ENCODE measurements around the gene NUBP2.

NUBP2 gene

DNA sequence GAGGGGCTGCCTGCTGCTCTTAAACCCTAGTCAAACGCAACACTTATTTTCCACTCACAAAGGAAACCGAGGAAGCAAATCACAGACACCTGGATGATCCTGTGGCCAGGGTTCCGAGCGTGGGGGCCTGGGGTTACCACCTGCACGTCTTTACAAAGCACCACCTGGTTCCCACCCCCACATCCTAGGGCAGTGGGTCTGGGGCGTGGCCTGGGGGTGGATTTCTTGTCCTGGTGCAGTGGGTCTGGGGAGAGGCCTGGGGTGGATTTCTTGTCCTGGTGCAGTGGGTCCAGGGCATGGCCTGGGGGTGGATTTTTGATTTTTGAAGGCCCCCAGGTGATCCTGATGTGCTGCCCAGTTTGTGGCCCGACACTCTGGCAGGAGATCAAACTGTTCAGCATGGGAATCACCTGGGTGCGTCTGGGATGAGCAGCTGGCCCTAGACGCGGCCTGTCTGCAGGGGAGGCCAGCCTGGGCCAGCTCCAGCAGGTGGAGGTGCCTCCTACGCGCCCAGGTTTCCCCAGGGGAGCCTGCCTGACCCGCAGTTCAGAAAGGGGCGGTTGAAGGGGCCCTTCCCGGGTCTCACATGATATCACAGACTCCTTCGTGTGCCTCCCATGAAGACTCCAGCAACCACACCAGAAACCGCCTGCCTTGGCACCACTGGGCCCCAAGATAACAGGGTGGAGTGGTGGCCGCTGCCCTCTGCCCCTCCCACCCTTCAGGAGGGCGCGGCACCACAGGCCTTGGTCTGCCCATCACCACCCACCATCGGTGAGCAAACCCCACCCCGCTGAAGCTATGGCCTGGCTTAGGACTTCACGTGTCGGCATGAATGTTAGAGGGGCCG, 37.6 kb downstream of the NUBP2 start:
- DNase-seq = no peak
- H3K27ac ChIP-seq = no peak overlapping the region
- TF ChIP-seq CTCF (IDR thresholded peaks at IDR 0.05; ENCODE audit: low read depth, low read length) = no peak
- H3K4me3 ChIP-seq (ENCODE audit: low read depth, low read length) = no peak overlapping the region
- H3K9me3 ChIP-seq (ENCODE audit: severe bottlenecking) = no peaks in the 10 kb centered on the region
- H3K36me3 ChIP-seq = peaks cover 34% of the 10 kb centered on the region
- H3K27me3 ChIP-seq (ENCODE audit: insufficient read depth, low read depth, severe bottlenecking) = no peaks in the 10 kb centered on the region

DNA sequence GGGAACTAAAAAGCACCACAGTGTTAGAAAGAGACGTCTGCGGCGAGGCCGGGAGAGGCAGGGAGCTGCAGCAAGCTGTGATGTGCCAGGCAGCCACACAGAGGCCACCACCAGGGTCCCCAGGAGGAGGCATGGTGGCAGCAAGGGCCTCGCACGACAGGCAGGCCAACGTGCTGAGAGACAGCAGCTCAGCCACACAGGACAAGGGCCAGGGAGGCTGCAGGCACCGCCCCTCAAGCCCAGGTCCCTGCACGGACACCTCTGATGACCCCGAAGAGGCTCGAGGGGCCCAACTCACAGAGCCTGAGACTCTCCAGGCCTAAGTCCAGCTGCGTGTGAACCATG, 38.2 kb downstream of the NUBP2 start:
- no peak for TF ChIP-seq CTCF (IDR thresholded peaks at IDR 0.05; ENCODE audit: low read depth, low read length)
- Histone ChIP-seq H3K27me3 (ENCODE audit: insufficient read depth, low read depth, severe bottlenecking) (no peaks in the 10 kb centered on the region), H3K4me3 (ENCODE audit: low read depth, low read length) (no peak overlapping the region)

GRCh38 chr16:1821861-1822611, 39.3 kb downstream of the NUBP2 start:
- no peak for TF ChIP-seq CTCF (IDR thresholded peaks at IDR 0.05; ENCODE audit: low read depth, low read length)
- no peaks in the 10 kb centered on the region for H3K9me3 ChIP-seq (ENCODE audit: severe bottlenecking)
- H3K27me3 ChIP-seq (ENCODE audit: insufficient read depth, low read depth, severe bottlenecking) = no peaks in the 10 kb centered on the region
- H3K36me3 ChIP-seq = peaks cover 26% of the 10 kb centered on the region
- H3K4me3 ChIP-seq (ENCODE audit: low read depth, low read length) = no peak overlapping the region
- DNase-seq = no peak
- H3K27ac ChIP-seq = no peak overlapping the region

More for the DNA sequence above, 38.2 kb downstream of the NUBP2 start:
- H3K36me3 ChIP-seq = peaks cover 34% of the 10 kb centered on the region
- H3K9me3 ChIP-seq (ENCODE audit: severe bottlenecking) = no peaks in the 10 kb centered on the region
- H3K27ac ChIP-seq = no peak overlapping the region
- no peak for DNase-seq

GRCh38 chr16:1822801-1823200, 40.0 kb downstream of the NUBP2 start:
- H3K27me3 ChIP-seq (ENCODE audit: insufficient read depth, low read depth, severe bottlenecking) = no peaks in the 10 kb centered on the region
- no peak overlapping the region for H3K4me3 ChIP-seq (ENCODE audit: low read depth, low read length)
- no peaks in the 10 kb centered on the region for H3K9me3 ChIP-seq (ENCODE audit: severe bottlenecking)
- H3K27ac ChIP-seq = no peak overlapping the region
- peaks cover 24% of the 10 kb centered on the region for H3K36me3 ChIP-seq
- no peak for DNase-seq
- TF ChIP-seq CTCF (IDR thresholded peaks at IDR 0.05; ENCODE audit: low read depth, low read length) = no peak

DNA sequence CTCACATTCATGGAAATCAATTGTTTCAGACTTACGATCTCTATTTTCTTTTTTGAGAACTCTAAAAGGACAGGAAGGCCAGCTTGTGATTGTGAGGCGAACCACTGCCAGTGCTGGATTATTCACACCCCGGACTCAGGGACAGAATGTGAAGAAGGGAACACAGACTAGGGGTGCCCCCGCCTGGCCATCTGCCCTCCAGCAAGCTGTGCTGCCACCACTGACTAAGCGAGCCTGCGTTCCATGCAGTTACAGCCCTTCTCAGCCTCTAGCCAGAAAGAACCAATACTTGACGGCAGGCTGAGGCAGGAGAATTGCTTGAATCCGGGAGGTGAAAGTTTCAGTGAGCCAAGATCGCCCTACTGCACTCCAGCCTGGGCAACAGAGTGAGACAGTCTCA, 41.1 kb downstream of the NUBP2 start:
- Histone ChIP-seq H3K9me3 (ENCODE audit: severe bottlenecking) (no peaks in the 10 kb centered on the region), H3K27ac (no peak overlapping the region), H3K36me3 (peaks cover 29% of the 10 kb centered on the region), H3K4me3 (ENCODE audit: low read depth, low read length) (no peak overlapping the region), H3K27me3 (ENCODE audit: insufficient read depth, low read depth, severe bottlenecking) (no peaks in the 10 kb centered on the region)
- peak; percentile 72 for DNase-seq
- TF ChIP-seq CTCF (IDR thresholded peaks at IDR 0.05; ENCODE audit: low read depth, low read length) = peak; percentile 59; the same call in 1 of the 2 replicates
